VCaP (cell line): ENCODE results near the gene GSTCD.
A peak's percentile ranks its signal among the peaks of the same experiment; 100 is the strongest.

Experiments
- H3K27ac ChIP-seq: fragments of 450-650 bp; 2 replicates; pipeline ENCODE4 v1.5.1; 2017
- CTCF ChIP-seq: fragments of 450-650 bp; conservative IDR thresholded peaks from 2 replicates; pipeline ENCODE4 v1.5.1; 2017; ENCODE audit warnings: mild to moderate bottlenecking, moderate library complexity

GSTCD gene

GRCh38 chr4:105896461-105896942, 187.9 kb downstream of the GSTCD start:
- TF ChIP-seq CTCF = no peak
- H3K27ac ChIP-seq = peak overlapping the region; percentile 72
